Sigmoid colon (tissue), 7 donors: Measurements from ENCODE around the gene ALOX5. TPM values are rescaled to one million over a fixed set of nuclear protein-coding genes. Genes with fewer than 3 reads are reported as not detected.
"Not testable (repeated sequence)": the region's sequence is repeated elsewhere in the genome, so short reads cannot be mapped to it uniquely, and the experiment has no call there.

Experiments
- DNase-seq: peaks from one replicate; pipeline ENCODE4 v3.0.0-alpha.2; 2019
- H3K27ac ChIP-seq, 4 donors: fragments of 200-600 bp; sonication (generic); one replicate each; pipeline ENCODE4 v1.5.1; 2016 to 2019; ENCODE audit warnings: mild to moderate bottlenecking in 1 of 4
- H3K27me3 ChIP-seq, 3 donors: fragments of 200-600 bp; sonication (generic); one replicate each; pipeline ENCODE4 v1.5.1; 2019; ENCODE audit warnings: mild to moderate bottlenecking in 1 of 3
- H3K36me3 ChIP-seq, 4 donors: fragments of 200-600 bp; sonication (generic); one replicate each; pipeline ENCODE4 v1.5.1; 2016 to 2019
- H3K4me1 ChIP-seq, 4 donors: fragments of 200-600 bp; sonication (generic); one replicate each; pipeline ENCODE4 v1.5.1; 2017 to 2019
- H3K4me3 ChIP-seq, 4 donors: fragments of 200-600 bp; sonication (generic); one replicate each; pipeline ENCODE4 v1.5.1; 2017 to 2019; ENCODE audit warnings: mild to moderate bottlenecking in 2 of 4, moderate library complexity in 1 of 4
- H3K9me3 ChIP-seq, 4 donors: fragments of 200-600 bp in 3 of 4; sonication (generic) in 3 of 4; one replicate each; pipeline versions ENCODE4 v1.5.1 to v1.6.1; 2013 to 2019
- CTCF ChIP-seq, 4 experiments: fragments of 450-650 bp in 3 of 4; fragments of 200-600 bp in 1 of 4; IDR thresholded peaks; one replicate each; pipeline ENCODE4 v1.5.1; 2016 to 2019; ENCODE audit warnings: antibody characterized with exemption in 4 of 4, mild to moderate bottlenecking in 3 of 4, moderate library complexity in 2 of 4
- EP300 ChIP-seq, 4 donors: sonication (generic); formaldehyde crosslinking; IDR thresholded peaks; one replicate each; pipeline ENCODE4 v1.6.1; 2017; ENCODE audit warnings: antibody characterized with exemption in 4 of 4
- POLR2A ChIP-seq, 2 donors: fragments of 450-650 bp; IDR thresholded peaks; one replicate each; pipeline ENCODE4 v1.6.1; 2016; ENCODE audit warnings: antibody characterized with exemption in 2 of 2, mild to moderate bottlenecking in 2 of 2, moderate library complexity in 2 of 2
- POLR2AphosphoS5 ChIP-seq, 4 donors: sonication (generic); formaldehyde crosslinking; IDR thresholded peaks; one replicate each; pipeline ENCODE4 v1.6.1; 2017; ENCODE audit warnings: antibody characterized with exemption in 4 of 4
- WGBS, 2 donors: extraction: QIAGEN DNeasy Blood & Tissue Kit; methylation state at CpG; one replicate each; pipeline ENCODE4 v1.1.7; 2013; 5-methylcytosine and 5-hydroxymethylcytosine counted together
- intact Hi-C: fragments of 100-400 bp; cut with DNase I; formaldehyde crosslinking; loops from one replicate; pipeline ENCODE4 v1.15.1; 2023
- polyA plus RNA-seq, 3 donors: library from polyadenylated mRNA; stranded (reverse); fragments of 200-250 nt; gene quantifications; one replicate each; pipeline ENCODE4 v1.2.3, GENCODE V29; 2013
- total RNA-seq, 4 donors: library from RNA; depleted of rRNA; stranded (reverse); fragments of >200 nt; gene quantifications; one replicate each; pipeline ENCODE4 v1.1.0, GENCODE V29; 2016
- donor health status: healthy with polysubstance abuse.
- donor health status: Bipolar disorder and iron deficiency.
- donor health status: healthy.

Gene ALOX5
- total RNA-seq (10 to 100 TPM; 18.8 to 31.9 (median 24.2) TPM), polyA plus RNA-seq (10 to 100 TPM in 1 of 3 donors, 1 to 10 TPM in 2; 7.2 to 24.2 (median 8.4) TPM)

- no peaks in the 10 kb centered on the region for H3K9me3 ChIP-seq
- WGBS, 2 donors = 1% methylated on average over 58 to 59 of the region's 59 CpGs
- H3K27ac ChIP-seq = peak within 1 kb of the TSS; percentile 11 to 61 (median 40)
- H3K36me3 ChIP-seq = no peaks in the 10 kb centered on the region
- intact Hi-C loops = no loop called here
- no peak for DNase-seq
- H3K4me3 ChIP-seq = peak within 1 kb of the TSS; percentile 9 to 54 (median 46)
- H3K27me3 ChIP-seq = peaks cover 0 to 39% (median 21%) of the 10 kb centered on the region in 3 donors
- H3K4me1 ChIP-seq = peaks cover 0 to 25% (median 23%) of the 10 kb centered on the region in 4 donors
- peak in 1 of 4 donors; percentile 10 for TF ChIP-seq POLR2AphosphoS5 (IDR thresholded peaks at IDR 0.05)
- no peak for TF ChIP-seq EP300 (IDR thresholded peaks at IDR 0.05)
Observed at GRCh38 chr10:45373576-45374349, at the start of gene ALOX5. TSS of gene ALOX5 (plus strand) at chr10:45374216. CDS start at chr10:45374280, 64 bp downstream.

- Histone ChIP-seq H3K4me3 (no peak overlapping the region), H3K27ac (no peak overlapping the region), H3K27me3 (no peaks in the 10 kb centered on the region), H3K4me1 (no peaks in the 10 kb centered on the region), H3K9me3 (no peaks in the 10 kb centered on the region), H3K36me3 (no peaks in the 10 kb centered on the region)
- intact Hi-C loops = no loop called here
- WGBS, 2 donors = 82 to 85% methylated on average over 1 of the region's 1 CpG
- no peak for DNase-seq
- TF ChIP-seq EP300 (IDR thresholded peaks at IDR 0.05) = no peak
Observed at GRCh38 chr10:45325116-45325515, 48.9 kb upstream of the ALOX5 start.

GRCh38 chr10:45326864-45327263 lies 47.2 kb upstream of the ALOX5 start:
- H3K36me3 ChIP-seq, intact Hi-C loops, H3K9me3 ChIP-seq, H3K4me3 ChIP-seq, DNase-seq, H3K27me3 ChIP-seq, H3K27ac ChIP-seq, H3K4me1 ChIP-seq: not testable (repeated sequence)
- WGBS, 2 donors = 88 to 97% methylated on average over 1 of the region's 1 CpG

GRCh38 chr10:45331824-45332223 lies 42.2 kb upstream of the ALOX5 start:
- H3K9me3 ChIP-seq, DNase-seq, H3K4me3 ChIP-seq, H3K36me3 ChIP-seq, intact Hi-C loops, H3K27ac ChIP-seq, H3K27me3 ChIP-seq, H3K4me1 ChIP-seq: not testable (repeated sequence)
- WGBS, 2 donors = 95 to 99% methylated on average over 3 of the region's 3 CpGs

GRCh38 chr10:45339894-45340293 lies 34.1 kb upstream of the ALOX5 start:
- no peaks in the 10 kb centered on the region for H3K27me3 ChIP-seq
- H3K9me3 ChIP-seq = peaks cover 0 to 5% (median 0%) of the 10 kb centered on the region in 4 donors
- TF ChIP-seq EP300 (IDR thresholded peaks at IDR 0.05) (no peak), POLR2A (IDR thresholded peaks at IDR 0.05) (no peak), POLR2AphosphoS5 (IDR thresholded peaks at IDR 0.05) (no peak), CTCF (IDR thresholded peaks at IDR 0.05) (no peak)
- intact Hi-C loops = no loop called here
- H3K4me1 ChIP-seq = no peaks in the 10 kb centered on the region
- DNase-seq = no peak
- WGBS, 2 donors = 93 to 96% methylated on average over 1 of the region's 1 CpG
- H3K4me3 ChIP-seq = no peak overlapping the region
- no peaks in the 10 kb centered on the region for H3K36me3 ChIP-seq
- no peak overlapping the region for H3K27ac ChIP-seq

GRCh38 chr10:45340420-45340819 lies 33.6 kb upstream of the ALOX5 start:
- H3K4me1 ChIP-seq, DNase-seq, intact Hi-C loops, H3K36me3 ChIP-seq, H3K4me3 ChIP-seq, H3K27me3 ChIP-seq, H3K27ac ChIP-seq, H3K9me3 ChIP-seq: not testable (repeated sequence)
- WGBS, 2 donors = 79 to 83% methylated on average over 4 of the region's 4 CpGs

- H3K27me3 ChIP-seq, H3K36me3 ChIP-seq, DNase-seq, H3K9me3 ChIP-seq, intact Hi-C loops, H3K4me1 ChIP-seq, H3K27ac ChIP-seq, H3K4me3 ChIP-seq: not testable (repeated sequence)
- WGBS, 2 donors = 90 to 91% methylated on average over 24 of the region's 24 CpGs
Observed at GRCh38 chr10:45346652-45347335, 27.2 kb upstream of the ALOX5 start.

GRCh38 chr10:45347464-45347863 lies 26.6 kb upstream of the ALOX5 start:
- H3K9me3 ChIP-seq, H3K36me3 ChIP-seq, H3K27ac ChIP-seq, H3K4me3 ChIP-seq, H3K4me1 ChIP-seq, intact Hi-C loops, DNase-seq, H3K27me3 ChIP-seq: not testable (repeated sequence)
- 95 to 96% methylated on average over 20 of the region's 20 CpGs for WGBS, 2 donors

GRCh38 chr10:45348196-45348765 lies 25.7 kb upstream of the ALOX5 start:
- DNase-seq, H3K36me3 ChIP-seq, H3K9me3 ChIP-seq, intact Hi-C loops, H3K4me3 ChIP-seq, H3K27me3 ChIP-seq, H3K27ac ChIP-seq, H3K4me1 ChIP-seq: not testable (repeated sequence)
- 93 to 95% methylated on average over 31 of the region's 31 CpGs for WGBS, 2 donors
